Activated CD4-positive, alpha-beta T cell treated with anti-CD3 and anti-CD28 coated beads, Interleukin-2, amount 50 U/mL, for 24 hours (primary cell): ENCODE data around the gene CCL24.
"Not testable (repeated sequence)": the region's sequence is repeated elsewhere in the genome, so short reads cannot be mapped to it uniquely, and the experiment has no call there.

Source experiments
- DNase-seq, 2 donors: peaks; one replicate each; pipeline ENCODE4 v3.0.0-alpha.2; 2020; ENCODE audit warnings: low read depth in 1 of 2, low spot score in 1 of 2

CCL24 gene

DNA sequence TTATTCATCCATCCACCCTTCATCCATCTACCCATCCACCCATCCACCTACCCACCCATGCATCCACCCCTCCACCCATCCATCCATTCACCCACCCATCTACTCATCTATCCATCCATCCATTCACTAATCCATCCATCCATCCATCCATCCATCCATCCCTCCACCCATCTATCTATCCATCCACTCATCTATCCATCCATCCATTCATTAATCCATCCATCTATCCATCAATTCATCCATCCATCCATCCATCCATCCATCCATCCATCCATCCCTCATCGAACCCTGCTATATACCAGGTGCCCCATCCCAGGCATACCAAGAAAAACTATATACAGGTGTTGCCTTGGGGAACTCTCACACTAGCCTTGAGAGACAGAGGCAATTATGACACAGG is 7.1 kb upstream of the CCL24 start:
- no peak for DNase-seq

DNA sequence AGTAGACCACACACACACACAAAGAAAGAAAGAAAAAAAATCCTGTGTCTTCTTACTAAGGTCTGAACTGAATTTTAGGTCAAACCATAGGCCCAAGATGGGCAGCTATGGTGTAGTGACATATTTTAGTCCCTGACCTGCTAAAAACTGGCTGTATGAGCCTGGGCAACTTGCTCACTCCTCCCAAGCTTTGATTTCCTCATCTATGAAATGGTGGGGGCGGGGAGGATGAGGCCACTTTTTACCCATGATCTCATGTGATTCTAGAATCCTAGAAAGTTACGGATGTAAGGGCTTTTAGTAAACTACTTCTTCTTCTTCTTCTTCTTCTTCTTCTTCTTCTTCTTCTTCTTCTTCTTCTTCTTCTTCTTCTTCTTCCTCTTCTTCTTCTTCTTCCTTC is 6.1 kb upstream of the CCL24 start:
- DNase-seq = no peak

DNA sequence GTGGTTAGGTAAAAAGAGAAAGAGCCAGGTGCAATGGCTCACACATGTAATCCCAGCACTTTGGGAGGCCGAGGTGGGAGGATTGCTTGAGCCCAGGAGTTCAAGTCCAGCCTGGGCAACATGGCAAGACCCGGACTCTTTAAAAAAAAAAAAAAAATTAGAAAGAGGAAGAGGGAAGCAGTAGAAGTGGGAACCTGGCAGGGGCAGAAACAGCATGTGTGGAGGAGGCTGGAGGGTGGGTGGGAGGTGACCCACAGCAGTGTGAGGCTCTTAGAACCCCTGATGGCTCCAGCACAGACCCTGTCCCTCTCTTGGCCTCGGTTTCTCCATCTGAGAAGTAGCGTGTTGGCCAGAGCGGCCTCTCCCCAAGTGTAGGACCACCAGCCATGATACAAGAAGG is 4.9 kb upstream of the CCL24 start:
- no peak for DNase-seq

DNA sequence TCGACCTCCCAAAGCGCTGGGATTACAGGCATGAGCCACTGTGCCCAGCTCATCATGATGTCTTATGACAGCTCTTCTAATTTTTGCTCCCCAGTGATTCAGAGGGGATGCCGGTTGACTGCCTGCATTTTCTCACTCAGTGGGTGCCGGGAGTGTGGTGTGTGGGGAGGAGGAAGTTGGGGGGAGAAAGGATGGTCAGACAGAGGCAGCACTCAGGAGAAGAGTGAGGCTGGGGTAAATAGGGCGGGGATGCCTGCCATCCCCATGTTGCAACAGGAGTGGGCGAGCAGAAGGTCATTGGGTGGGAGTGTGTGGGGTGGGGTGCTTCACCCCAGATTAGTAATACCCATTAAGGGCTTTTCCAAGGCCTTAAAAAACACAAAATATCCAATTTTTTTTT is 3.5 kb upstream of the CCL24 start:
- no peak for DNase-seq

DNA sequence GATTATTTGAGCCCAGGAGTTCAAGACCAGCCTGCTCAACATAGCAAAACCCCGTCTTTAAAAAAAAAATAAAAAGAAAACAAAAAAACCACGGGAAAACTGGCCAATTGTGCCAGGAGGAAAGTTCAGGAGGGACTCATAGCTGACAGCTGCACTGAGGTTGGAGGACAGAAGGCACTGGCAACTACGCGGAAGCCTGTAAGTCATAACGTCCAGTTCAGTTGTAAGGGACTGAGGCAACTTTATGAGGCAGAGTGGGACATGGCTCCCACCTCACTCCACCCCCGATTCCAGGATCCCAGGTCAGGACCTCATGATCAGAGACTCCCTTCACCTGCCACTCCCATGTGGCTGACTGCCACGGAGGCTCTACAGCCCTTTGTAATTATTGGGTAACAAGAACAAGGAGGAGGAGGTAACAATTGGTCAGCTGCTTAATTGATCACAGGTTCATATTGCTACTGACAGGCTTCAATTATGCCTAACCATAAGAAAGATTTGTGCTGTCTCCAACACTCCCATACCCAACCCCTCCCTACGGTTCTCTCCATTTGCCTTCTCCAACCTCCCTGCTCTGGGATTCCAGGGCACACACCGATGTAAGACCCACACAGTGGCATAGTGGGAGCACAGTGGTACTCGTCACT is 1.9 kb upstream of the CCL24 start:
- no peak for DNase-seq

DNA sequence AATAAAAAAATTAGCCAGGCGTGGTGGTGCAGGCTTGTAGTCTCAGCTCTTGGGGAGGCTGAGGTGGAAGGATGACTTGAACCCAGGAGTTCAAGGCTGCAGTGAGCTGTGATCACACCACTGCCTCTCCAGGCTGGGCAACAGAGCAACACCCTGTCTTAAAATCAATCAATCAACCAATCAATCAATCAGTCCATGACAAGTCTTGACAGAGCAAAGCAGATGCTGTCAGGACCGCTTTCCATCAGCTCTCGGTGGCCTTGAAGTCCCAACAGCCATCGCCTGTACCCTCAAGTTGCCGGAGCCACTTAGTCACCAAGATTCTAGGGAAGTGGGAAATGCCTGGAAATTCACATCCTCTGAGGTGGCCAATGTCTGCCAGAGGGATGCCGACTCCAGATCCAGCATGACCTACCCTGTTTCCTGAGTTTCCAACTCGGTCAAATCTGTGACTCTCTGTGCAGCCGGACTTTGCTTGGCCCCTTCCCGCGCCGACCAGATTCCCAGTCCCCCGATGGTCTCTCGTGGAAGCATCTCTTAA is 871 bp upstream of the CCL24 start:
- DNase-seq = no peak

DNA sequence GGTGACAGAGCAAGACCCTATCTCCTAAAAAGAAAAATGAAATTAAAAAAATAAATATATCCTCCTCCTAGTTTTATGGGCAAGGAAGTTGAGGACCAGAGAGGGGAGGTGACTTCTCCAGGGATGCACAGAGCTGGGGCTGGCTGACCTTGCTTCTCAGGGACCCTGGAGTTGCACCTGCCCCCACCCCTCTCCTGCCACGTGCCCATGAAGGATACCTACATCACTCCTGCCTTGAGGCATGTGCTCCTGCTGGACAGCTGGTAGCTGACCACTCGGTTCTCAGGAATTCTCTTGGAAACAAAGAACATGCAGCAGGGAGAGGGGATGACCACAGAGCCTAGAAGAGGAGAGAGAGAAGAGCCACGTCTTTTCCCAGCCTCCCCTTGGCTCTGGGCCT is 522 bp downstream of the CCL24 start:
- DNase-seq = no peak

DNA sequence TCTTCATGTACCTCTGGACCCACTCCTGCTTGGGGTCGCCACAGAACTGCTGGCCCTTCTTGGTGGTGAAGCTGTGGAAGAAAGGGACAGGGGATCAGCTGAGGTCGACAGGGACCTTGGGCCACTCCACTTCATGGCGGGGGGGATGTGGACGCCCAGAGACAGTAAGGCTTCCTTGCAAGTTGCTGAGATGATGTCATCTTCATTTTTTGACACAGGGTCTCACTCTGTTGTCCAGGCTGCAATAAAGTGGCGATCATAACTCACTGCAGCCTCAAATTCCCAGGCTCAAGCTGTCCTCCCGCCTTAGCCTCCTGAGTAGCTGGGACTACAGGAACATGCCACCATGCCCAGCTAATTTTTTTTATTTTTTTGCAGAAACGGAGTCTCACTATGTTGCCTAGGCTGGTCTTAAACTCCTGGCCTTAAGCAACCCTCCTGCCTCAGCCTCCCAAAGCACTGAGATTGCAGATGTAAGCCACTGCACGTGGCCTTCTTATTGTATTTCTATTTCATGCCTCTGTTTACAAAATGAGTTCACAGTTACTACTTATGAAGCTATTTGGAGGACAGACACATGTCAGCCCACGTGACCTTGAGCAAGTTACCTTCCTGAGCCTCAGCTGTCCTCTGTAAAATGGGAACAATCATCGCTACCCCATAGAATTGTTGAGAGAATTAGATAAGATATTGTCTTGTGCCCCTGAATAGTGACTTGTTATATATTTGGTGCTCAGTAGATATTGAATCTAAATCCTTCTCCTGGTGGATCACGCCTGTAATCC is 1.5 kb downstream of the CCL24 start:
- no peak for DNase-seq

DNA sequence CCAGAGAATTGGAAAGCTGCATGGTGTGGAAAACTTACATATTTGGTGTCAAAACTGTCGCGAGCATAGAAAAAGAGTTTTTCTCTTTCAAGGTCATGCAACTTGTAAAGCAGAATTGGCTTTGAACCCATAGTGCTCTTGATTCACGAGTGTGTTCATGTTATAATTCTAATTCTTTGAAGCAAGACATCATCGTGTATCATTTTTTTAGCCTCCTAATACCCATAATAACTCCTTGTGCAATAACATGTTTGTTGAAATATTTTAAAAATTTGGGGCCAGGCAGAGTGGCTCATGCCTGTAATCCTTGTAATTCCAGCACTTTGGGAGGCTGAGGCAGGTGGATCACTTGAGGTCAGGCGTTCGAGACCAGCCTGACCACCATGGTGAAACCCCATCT is 4.2 kb downstream of the CCL24 start:
- no peak for DNase-seq

DNA sequence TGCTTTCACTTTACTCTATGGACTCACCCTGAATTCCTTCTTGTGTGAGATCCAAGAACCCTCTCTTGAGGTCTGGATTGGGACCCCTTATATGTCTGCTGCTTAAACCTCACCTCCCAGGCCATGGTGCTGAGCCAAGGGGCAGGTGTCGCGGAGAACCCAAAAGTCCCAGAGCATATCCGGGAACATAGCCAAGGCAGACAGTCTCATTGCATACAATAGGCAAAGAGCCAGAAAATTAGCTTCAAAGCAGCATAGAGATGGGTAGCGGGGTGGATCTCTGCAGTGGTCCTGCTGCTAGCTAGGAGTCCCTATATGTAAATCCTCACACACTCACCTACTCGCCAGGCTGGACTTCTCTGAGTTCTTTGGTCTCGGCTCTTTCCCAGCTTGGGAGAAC is 5.5 kb downstream of the CCL24 start:
- no peak for DNase-seq

DNA sequence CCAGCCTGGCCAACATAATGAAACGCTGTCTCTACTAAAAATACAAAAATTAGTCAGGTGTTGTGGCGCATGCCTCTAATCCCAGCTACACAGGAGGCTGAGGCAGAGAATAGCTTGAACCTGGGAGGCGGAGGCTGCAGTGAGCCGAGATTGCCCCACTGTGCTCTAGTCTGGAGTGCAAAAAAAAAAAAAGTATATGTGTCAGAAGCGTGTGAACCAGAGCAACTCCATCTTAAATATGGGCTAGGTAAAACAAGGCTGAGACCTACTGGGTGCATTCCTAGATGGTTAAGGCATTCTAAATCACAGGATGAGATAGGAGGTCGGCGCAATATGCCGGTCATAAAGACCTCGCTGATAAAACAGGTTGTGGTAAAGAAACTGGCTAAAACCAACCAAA is 6.2 kb downstream of the CCL24 start:
- DNase-seq = no peak

DNA sequence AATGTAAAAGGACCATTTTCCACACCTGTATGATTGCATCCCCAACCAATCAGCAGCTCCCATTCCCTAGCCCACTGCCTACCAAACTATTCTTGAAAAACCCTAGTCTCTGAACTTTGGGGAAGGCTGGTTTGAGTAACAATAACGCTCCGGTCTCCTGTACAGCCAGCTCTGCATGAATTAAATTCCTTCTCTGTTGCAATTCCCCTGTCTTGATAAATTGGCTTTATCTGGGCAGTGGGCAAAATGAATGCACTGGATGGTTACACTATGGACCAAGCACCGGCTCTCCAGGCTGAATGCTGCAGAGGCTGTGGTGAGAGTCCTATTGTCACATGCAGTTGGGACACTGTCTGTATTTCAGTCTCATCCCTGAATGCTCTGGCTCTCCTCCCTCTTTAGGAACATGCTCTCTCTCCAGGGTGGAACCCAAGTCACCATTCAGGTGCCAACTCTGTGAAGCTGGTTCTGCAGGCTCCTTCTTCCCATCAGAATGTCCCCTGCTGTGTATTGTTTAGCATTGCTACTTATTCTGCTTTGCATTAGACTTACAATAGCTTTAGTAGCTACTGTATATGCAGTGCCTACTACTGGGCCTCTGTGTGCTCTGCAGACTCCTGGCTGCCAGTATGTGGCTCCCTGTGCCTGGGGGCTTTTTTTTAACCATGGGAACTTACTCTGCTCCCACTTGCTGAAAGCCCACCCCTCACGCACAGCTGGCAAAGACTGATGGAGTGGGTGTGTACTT is 6.9 kb downstream of the CCL24 start:
- DNase-seq = no peak

DNA sequence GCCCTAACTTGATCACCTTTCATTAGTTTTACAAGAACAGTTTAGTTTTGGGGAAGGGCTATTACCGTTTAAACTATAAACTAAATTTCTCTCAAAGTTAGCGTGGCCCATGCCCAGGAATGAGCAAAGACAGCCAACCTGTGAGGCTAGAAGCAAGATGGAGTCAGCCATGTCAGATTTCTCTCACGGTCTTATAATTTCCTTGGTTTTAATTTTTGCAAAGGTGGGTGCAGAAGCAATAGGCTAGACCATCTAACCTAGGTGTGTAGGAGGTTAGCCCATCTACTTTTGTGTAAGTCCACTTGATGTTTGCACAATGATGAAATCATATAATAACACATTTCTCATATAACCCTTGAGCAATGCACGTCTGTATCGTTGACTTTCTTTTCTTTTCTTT is 8.9 kb downstream of the CCL24 start:
- DNase-seq = no peak

DNA sequence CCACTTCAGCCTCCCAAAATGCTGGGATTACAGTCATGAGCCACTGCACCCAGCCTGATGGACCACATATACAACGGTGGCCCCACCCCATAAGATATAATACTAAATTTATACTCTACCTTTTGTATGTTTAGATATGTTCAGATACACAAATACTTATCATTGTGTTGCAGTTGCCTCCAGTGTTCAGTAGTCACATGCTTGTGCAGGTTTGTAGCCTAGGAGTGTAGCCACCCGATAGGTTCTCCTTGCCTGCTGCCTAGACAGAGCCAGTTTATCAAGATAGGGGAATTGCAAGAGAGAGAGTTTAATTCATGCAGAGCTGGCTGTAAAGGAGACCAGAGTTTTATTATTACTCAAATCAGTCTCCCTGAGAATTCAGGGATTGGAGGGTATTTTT is 9.6 kb downstream of the CCL24 start:
- DNase-seq = no peak

DNA sequence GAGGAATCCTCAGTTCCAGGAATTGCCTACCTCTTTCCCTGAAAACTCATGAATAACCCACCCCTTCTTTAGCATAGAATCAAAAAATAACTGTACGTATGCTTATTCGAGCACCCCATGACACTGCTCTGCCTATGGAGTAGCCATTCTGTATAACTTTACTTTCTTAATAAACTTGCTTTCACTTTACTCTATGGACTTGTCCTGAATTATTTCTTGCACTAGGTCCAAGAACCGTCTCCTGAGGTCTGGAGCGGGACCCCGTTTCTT is 11.1 kb downstream of the CCL24 start:
- no peak for DNase-seq

DNA sequence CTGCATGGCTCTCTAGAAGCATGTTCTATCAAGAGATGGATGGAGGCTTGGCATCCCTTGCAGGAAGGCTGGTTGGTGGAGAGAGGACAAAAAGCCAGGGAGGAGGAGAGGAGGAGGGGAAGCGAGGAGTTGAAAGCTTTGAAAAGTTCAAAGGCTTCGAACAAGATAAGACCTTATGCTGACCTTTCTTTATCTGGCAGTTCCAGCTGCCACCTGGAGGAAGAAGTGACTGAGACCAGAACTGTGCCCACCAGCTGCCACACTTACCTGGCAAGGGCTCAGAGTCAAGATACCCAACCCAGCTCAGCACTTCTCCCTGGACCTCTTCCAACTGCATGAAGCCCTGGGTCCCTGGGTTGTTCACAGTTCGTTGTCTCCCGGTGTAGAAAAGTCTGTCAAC is 14.8 kb downstream of the CCL24 start:
- no peak for DNase-seq

DNA sequence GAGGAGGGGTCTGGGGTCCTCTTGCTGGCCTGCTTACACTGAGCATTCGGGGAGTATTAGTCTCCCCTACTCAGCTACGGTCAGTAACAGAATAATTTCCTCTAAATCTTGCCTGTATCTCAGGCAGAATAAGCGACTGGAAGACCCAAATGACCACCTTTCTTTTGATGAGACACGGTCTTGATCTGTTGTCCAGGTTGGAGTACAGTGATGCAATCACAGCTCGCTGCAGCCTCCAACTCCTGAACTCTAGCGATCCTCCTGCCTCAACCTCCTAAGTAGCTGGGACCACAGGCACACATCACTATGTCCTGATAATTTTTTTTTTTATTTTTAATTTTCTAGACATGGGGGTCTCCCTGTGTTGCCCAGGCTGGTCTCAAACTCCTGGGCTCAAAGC is 17.2 kb downstream of the CCL24 start:
- no peak for DNase-seq

DNA sequence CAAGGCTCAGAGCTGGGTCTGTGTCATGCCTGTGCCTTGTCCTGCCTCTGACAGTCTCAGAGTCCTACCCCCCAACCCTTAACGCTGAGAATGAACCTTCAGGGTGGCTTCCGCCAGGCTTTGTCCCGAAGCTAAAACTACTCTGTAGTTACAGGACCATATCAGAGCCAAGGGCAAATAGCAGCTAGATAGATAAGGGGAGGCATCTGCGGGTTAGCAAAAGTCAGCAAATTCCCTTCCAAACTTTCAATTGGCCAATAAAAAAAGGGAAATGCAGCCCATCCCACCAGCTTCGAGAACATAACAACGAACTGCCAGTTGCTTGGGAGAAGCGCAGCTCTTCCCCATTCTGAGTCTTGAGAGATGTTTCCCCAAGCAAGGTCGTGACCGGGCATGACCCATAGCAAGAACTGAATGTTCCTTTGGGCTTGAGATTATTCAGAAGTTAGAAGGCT is 17.7 kb downstream of the CCL24 start:
- DNase-seq = no peak

DNA sequence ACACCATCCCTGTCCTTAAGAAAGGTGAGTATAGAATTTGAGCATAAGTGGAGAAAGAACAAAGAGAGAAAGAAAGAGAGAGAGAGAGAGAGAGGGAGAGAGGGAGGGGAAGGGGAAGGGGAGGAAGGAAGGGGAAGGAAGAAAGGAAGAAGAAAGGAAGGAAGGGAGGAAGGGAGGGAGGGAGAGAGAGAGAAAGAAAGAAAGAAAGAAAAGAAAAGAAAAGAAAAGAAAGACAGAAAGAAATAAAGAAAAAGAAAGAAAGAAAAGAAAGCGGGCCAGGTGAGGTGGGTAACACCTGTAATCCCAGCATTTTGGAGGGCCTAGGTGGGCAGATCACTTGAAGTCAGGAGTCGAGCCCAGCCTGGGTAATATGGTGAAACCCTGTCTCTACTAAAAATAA is 19.9 kb downstream of the CCL24 start:
- DNase-seq = no peak

DNA sequence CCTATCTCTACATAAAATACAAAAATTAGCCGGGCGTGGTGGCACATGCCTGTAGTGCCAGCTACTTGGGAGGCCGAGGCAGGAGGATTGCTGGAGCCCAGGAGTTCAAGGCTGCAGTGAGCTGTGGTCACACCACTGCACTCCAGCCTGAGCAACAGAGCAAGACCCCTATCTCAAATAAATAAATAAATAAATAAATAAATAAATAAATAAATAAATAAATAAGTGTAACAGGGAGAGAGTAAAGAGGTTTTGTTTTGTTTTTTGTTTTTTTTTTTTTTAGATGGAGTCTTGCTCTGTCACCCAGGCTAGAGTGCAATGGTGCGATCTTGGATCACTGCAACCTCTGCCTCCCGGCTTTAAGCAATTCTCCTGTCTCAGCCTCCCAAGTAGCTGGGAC is 21.0 kb downstream of the CCL24 start:
- not testable (repeated sequence) for DNase-seq

DNA sequence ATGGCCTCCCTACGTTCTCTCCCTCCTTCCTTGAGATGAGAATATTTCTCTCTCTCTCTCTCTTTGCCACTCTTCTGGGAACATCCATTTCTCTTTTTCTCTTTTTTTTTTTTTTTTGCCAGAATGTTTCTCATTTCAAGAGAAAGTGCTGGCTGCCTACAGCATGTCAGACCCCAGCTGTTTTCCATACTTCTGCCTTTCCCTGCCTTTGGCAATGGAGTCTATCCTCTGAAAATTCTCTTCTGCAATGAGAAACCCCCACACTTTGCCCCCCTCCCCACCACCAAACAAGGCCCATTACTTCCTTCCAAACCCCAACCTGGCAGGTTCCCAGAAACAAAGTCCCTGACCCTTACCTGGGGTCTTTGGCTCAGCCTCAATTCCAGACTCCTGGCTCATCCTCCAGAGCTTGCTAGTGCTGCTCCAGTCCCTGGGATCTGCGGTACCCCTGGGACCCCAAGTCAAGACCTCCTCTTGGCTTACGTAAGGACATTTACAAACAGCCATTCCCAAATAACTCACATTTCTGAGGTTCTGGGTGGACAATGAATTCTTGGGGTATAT is 24.2 kb downstream of the CCL24 start:
- no peak for DNase-seq
